Neural progenitor cell (in vitro differentiated cells): ENCODE results near the gene XPNPEP1.

Experiments used
- EZH2 ChIP-seq: fragments of 200-600 bp; sonication (generic); IDR thresholded peaks from 2 replicates; pipeline ENCODE4 v1.6.1; 2017; ENCODE audit warnings: antibody characterized with exemption, mild to moderate bottlenecking, moderate library complexity
- EZH2phosphoT487 ChIP-seq: fragments of 200-600 bp; sonication (generic); IDR thresholded peaks from 2 replicates; pipeline ENCODE4 v1.6.1; 2017; ENCODE audit warnings: antibody characterized with exemption
- TF ChIP-seq, protein P1 (sequence below): fragments of 200-600 bp; sonication (generic); IDR thresholded peaks from 2 replicates; pipeline ENCODE4 v1.5.1; 2017; ENCODE audit warnings: antibody characterized with exemption, mild to moderate bottlenecking

DNA sequence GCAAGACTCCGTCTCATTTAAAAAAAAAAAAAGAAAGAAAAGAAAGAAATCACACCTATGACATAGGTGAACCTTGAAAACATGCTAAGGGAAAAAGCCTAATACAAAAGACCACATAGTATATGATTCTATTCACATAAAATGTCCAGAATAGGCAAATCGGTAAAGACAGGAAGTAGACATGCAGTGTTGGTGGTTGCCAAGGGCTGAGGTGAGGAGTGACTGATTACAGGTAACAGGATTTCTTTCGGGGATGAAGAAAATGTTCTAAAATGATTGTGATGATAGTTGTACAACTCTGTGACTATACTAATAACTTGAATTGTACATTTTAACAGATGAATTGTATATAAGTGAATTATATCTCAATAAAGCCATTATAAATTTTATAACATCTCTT is 3.3 kb downstream of the XPNPEP1 start:
- TF ChIP-seq, protein P1, sequence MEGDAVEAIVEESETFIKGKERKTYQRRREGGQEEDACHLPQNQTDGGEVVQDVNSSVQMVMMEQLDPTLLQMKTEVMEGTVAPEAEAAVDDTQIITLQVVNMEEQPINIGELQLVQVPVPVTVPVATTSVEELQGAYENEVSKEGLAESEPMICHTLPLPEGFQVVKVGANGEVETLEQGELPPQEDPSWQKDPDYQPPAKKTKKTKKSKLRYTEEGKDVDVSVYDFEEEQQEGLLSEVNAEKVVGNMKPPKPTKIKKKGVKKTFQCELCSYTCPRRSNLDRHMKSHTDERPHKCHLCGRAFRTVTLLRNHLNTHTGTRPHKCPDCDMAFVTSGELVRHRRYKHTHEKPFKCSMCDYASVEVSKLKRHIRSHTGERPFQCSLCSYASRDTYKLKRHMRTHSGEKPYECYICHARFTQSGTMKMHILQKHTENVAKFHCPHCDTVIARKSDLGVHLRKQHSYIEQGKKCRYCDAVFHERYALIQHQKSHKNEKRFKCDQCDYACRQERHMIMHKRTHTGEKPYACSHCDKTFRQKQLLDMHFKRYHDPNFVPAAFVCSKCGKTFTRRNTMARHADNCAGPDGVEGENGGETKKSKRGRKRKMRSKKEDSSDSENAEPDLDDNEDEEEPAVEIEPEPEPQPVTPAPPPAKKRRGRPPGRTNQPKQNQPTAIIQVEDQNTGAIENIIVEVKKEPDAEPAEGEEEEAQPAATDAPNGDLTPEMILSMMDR = no peak
- TF ChIP-seq EZH2 (no peak), EZH2phosphoT487 (no peak)
